GM21786 (cell line): ENCODE data around the gene CT83.

Experiments
- ATAC-seq: cut with Tn5 transposase; IDR thresholded peaks from one replicate; pipeline ENCODE4 v1.9.1; 2021; ENCODE audit not compliant: unreplicated experiment

CT83 gene, protein sequence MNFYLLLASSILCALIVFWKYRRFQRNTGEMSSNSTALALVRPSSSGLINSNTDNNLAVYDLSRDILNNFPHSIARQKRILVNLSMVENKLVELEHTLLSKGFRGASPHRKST

DNA sequence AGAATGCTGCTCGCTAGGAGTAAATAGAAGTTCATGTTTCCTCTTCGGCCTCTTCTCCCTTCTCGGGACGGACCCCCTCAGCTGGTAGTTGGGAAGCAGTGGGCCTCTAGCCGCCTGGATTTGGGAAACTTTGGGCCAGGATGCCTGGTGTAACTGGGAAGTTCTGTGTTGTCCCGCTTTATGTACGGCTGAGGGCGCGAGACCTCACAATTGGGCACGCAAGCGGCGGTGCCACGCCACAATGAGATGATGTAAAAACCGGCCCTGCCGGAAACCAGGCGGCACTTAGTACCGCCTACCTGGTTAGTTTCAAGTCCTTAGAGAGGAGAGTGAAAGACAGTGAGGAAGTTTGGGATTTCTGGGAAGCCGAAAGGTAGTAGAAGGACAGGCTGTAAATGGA lies at the start of gene CT83:
Gene CT83 (minus strand): TSS at position 155 of the 400 bp plus-strand sequence. CDS start 120 bp downstream, at position 35.
- ATAC-seq, result no peak

- ATAC-seq, result no peak
Observed at GRCh38 chrX:116499780-116500179, 37.0 kb upstream of the CT83 start.

- no peak for ATAC-seq
Observed at GRCh38 chrX:116493271-116493670, 30.5 kb upstream of the CT83 start.

- ATAC-seq, result no peak
Observed at GRCh38 chrX:116490104-116490503, 27.3 kb upstream of the CT83 start.

- ATAC-seq, result no peak
Observed at GRCh38 chrX:116480059-116480458, 17.3 kb upstream of the CT83 start.

- no peak for ATAC-seq
Observed at GRCh38 chrX:116449156-116449555, 13.6 kb downstream of the CT83 start.

GRCh38 chrX:116436358-116436816 lies 26.4 kb downstream of the CT83 start, which contains the start of gene SLC6A14:
SLC6A14 (plus strand) TSS chrX:116436606; CDS start chrX:116436710, 104 bp downstream.
- no peak for ATAC-seq

- ATAC-seq, result no peak
Observed at GRCh38 chrX:116435597-116435996, 27.2 kb downstream of the CT83 start.

DNA sequence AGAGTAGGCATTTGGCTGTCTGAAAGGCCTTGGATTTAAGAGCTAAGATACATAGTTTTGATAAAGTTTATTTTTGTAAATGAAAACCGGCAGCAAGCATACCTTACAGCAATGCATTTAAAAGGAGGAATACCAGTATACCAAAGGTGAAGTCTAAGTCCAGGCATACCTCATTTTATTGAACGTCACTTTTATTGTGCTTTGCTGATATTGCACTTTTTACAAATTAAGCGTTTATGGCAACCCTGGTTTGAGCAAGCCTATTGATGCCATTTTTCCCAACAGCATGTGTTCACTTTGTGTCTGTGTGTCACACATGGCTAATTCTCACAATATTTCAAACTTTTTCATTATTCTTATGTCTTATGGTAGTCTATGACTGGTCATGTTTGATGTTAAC lies 34.8 kb downstream of the CT83 start:
- no peak for ATAC-seq

DNA sequence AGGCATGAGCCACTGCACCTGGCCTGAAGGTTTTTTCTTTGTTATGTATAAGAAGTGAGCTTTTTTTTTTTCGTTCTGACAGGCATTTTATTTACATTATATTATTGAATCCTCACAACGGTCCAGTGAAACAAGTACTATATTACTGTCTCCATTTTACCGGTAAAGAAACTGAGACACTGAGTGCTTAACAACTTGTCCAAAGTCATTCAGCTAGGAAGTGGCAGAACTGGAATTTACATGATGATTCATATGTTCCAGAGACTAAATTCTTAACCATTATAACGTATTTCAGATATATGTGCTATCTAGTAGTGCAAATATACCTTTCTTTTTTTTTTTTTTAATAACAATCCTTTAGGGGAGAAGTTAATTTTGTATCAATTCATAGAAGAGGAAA lies 44.8 kb downstream of the CT83 start:
- no peak for ATAC-seq

- ATAC-seq, result no peak
Observed at GRCh38 chrX:116417214-116417613, 45.6 kb downstream of the CT83 start.

- ATAC-seq, result no peak
Observed at GRCh38 chrX:116413273-116413672, 49.5 kb downstream of the CT83 start.
